A549 (cell line): ENCODE results near the gene LHCGR. TPM values are rescaled to one million over a fixed set of nuclear protein-coding genes. Genes with fewer than 3 reads are reported as not detected.
A peak's percentile ranks its signal among the peaks of the same experiment; 100 is the strongest.

ENCODE experiments used
- ATAC-seq, 2 experiments: fragments of 200-7000 bp in 1 of 2; fragments of >200 bp in 1 of 2; cut with Nextera tagmentation in 1 of 2; cut with Tn5 transposase in 1 of 2; 3 replicates each; pipeline versions ENCODE4 v1.8.0 to v1.9.1; 2018 to 2020; ENCODE audit warnings: mild to moderate bottlenecking in 1 of 2, moderate library complexity in 1 of 2
- CTCF ChIA-PET: fragments of 300-600 bp; sonication (Branson Sonifier 250); formaldehyde crosslinking; extraction: SDS; loops from one replicate; lab custom pipeline; 2021; ENCODE audit warnings: antibody characterized with exemption, inconsistent platforms; lab: Yijun Ruan, JAX
- POLR2A ChIA-PET: fragments of 350-600 bp; formaldehyde crosslinking; extraction: SDS; loops from one replicate; lab custom pipeline; 2021; ENCODE audit warnings: antibody characterized with exemption, inconsistent platforms; lab: Yijun Ruan, JAX
- DNase-seq, 2 experiments: peaks; one replicate each; pipeline versions ENCODE4 v3.0.0 to v3.0.0-alpha.2; 2011 to 2016; ENCODE audit warnings: low read depth in 1 of 2, low spot score in 1 of 2
- FAIRE-seq: peaks from 2 replicates; lab custom pipeline; 2011; peaks lifted over from hg19 to GRCh38; lab: Jason Lieb, UNC
- H3K27ac ChIP-seq, 2 experiments: fragments of >200 bp; sonication (Bioruptor Twin); formaldehyde crosslinking; 3 replicates each; pipeline ENCODE4 v1.5.1; 2016 to 2017
- H3K4me1 ChIP-seq: fragments of >200 bp; sonication (Bioruptor Twin); formaldehyde crosslinking; 3 replicates; pipeline ENCODE4 v1.6.1; 2016
- H3K4me2 ChIP-seq: fragments of >200 bp; sonication (Bioruptor Twin); formaldehyde crosslinking; 3 replicates; pipeline ENCODE4 v1.6.1; 2016
- H3K4me3 ChIP-seq: fragments of >200 bp; sonication (Bioruptor Twin); formaldehyde crosslinking; 3 replicates; pipeline ENCODE4 v1.5.1; 2016
- H3K9me3 ChIP-seq: fragments of >200 bp; sonication (Bioruptor Twin); formaldehyde crosslinking; 3 replicates; pipeline ENCODE4 v1.6.1; 2016
- CBX2 ChIP-seq: fragments of 200-600 bp; sonication (generic); IDR thresholded peaks from 2 replicates; pipeline ENCODE4 v1.6.1; 2016; ENCODE audit warnings: low read depth, mild to moderate bottlenecking, borderline replicate concordance
- CHD2 ChIP-seq: fragments of 150-350 bp; IDR thresholded peaks from 2 replicates; pipeline ENCODE4 v1.6.1; 2014; ENCODE audit warnings: low read length; ENCODE audit not compliant: partially characterized antibody
- EHMT2 ChIP-seq: fragments of 200-600 bp; sonication (generic); IDR thresholded peaks from 2 replicates; pipeline ENCODE4 v1.6.1; 2016; ENCODE audit warnings: antibody characterized with exemption, low read depth, mild to moderate bottlenecking, moderate library complexity
- ESRRA ChIP-seq: fragments of 150-350 bp; IDR thresholded peaks from 2 replicates; pipeline ENCODE4 v1.6.1; 2014; ENCODE audit warnings: mild to moderate bottlenecking, low read length, borderline replicate concordance
- FOXS1 ChIP-seq: fragments of 250-450 bp; sonication (Bioruptor Pico); IDR thresholded peaks from 2 replicates; pipeline ENCODE4 v1.5.0; 2020; ENCODE audit warnings: mild to moderate bottlenecking, moderate library complexity
- GATA3 ChIP-seq: IDR thresholded peaks from 2 replicates; pipeline ENCODE4 v1.6.1; 2012; ENCODE audit warnings: borderline replicate concordance
- HEYL ChIP-seq: fragments of 250-450 bp; sonication (Bioruptor Pico); IDR thresholded peaks from 2 replicates; pipeline ENCODE4 v1.8.0; 2021; ENCODE audit warnings: mild to moderate bottlenecking, moderate library complexity
- JUNB ChIP-seq: fragments of >200 bp; sonication (Bioruptor Twin); formaldehyde crosslinking; IDR thresholded peaks from 2 replicates; pipeline ENCODE4 v1.6.1; 2016
- KDM1A ChIP-seq: fragments of 200-600 bp; sonication (generic); IDR thresholded peaks from 2 replicates; pipeline ENCODE4 v1.6.1; 2016; ENCODE audit warnings: low read depth, mild to moderate bottlenecking
- MAFK ChIP-seq: fragments of 450-650 bp; IDR thresholded peaks from 2 replicates; pipeline ENCODE4 v1.6.1; 2014; ENCODE audit not compliant: partially characterized antibody
- PHF8 ChIP-seq: fragments of 200-600 bp; sonication (generic); IDR thresholded peaks from 2 replicates; pipeline ENCODE4 v1.6.1; 2016; ENCODE audit warnings: low read depth, mild to moderate bottlenecking, antibody characterized with exemption, moderate library complexity, borderline replicate concordance
- POLR2A ChIP-seq: IDR thresholded peaks from 2 replicates; pipeline ENCODE4 v1.6.1; 2012; ENCODE audit warnings: mild to moderate bottlenecking, low read length
- RAD21 ChIP-seq, 2 experiments: fragments of >200 bp in 1 of 2; sonication (Bioruptor Twin) in 1 of 2; formaldehyde crosslinking in 1 of 2; IDR thresholded peaks in 1 of 2; conservative IDR thresholded peaks in 1 of 2; 2 replicates in 1 of 2; 3 replicates in 1 of 2; pipeline ENCODE4 v1.6.1; 2012 to 2018; ENCODE audit warnings: inconsistent platforms in 1 of 2
- REST ChIP-seq: fragments of 200-600 bp; sonication (generic); IDR thresholded peaks from 2 replicates; pipeline ENCODE4 v1.6.1; 2016; ENCODE audit warnings: antibody characterized with exemption, mild to moderate bottlenecking, moderate library complexity
- RFX5 ChIP-seq: fragments of 450-650 bp; IDR thresholded peaks from 2 replicates; pipeline ENCODE4 v1.7.1; 2014; ENCODE audit warnings: antibody characterized with exemption, mild to moderate bottlenecking, moderate library complexity
- SREBF2 ChIP-seq: fragments of 450-650 bp; IDR thresholded peaks from 2 replicates; pipeline ENCODE4 v1.6.1; 2014; ENCODE audit warnings: mild to moderate bottlenecking, moderate library complexity
- ZC3H11A ChIP-seq: fragments of 450-650 bp; IDR thresholded peaks from 2 replicates; pipeline ENCODE4 v1.6.1; 2014; ENCODE audit warnings: antibody characterized with exemption, mild to moderate bottlenecking
- WGBS: methylation state at CpG from one replicate; pipeline ENCODE4 v1.1.6; 2017; ENCODE audit errors: missing lambda C conversion rate; 5-methylcytosine and 5-hydroxymethylcytosine counted together
- polyA plus RNA-seq, 4 experiments: library from polyadenylated mRNA; depleted of rRNA in 3 of 4; stranded (reverse); fragments of >200 nt; fragmentation: RNase III in 1 of 4; extraction: RNeasy Plus Mini Kit Qiagen cat#74134 plus additional on column Dnase treatment in 1 of 4; gene quantifications; 2 replicates in 3 of 4; 3 replicates in 1 of 4; pipeline ENCODE4 v1.2.3, GENCODE V29; 2011 to 2017
- TF ChIP-seq, protein P1 (sequence below): fragments of 450-650 bp; IDR thresholded peaks from 2 replicates; pipeline ENCODE4 v1.6.1; 2014; ENCODE audit warnings: antibody characterized with exemption
- TF ChIP-seq, protein P2 (sequence below): IDR thresholded peaks from 2 replicates; pipeline ENCODE4 v1.6.1; 2012
- TF ChIP-seq, protein P3 (sequence below): fragments of >200 bp; sonication (Bioruptor Twin); formaldehyde crosslinking; IDR thresholded peaks from 2 replicates; pipeline ENCODE4 v1.6.1; 2016
- TF ChIP-seq, protein P4 (sequence below): fragments of 250-450 bp; sonication (Bioruptor Pico); IDR thresholded peaks from 2 replicates; pipeline ENCODE4 v1.5.0; 2020; ENCODE audit warnings: low read depth, mild to moderate bottlenecking, moderate library complexity

LHCGR gene
- polyA plus RNA-seq, 2 of the 4 experiments (the other 2 are of a cell fraction), result not detected

DNA sequence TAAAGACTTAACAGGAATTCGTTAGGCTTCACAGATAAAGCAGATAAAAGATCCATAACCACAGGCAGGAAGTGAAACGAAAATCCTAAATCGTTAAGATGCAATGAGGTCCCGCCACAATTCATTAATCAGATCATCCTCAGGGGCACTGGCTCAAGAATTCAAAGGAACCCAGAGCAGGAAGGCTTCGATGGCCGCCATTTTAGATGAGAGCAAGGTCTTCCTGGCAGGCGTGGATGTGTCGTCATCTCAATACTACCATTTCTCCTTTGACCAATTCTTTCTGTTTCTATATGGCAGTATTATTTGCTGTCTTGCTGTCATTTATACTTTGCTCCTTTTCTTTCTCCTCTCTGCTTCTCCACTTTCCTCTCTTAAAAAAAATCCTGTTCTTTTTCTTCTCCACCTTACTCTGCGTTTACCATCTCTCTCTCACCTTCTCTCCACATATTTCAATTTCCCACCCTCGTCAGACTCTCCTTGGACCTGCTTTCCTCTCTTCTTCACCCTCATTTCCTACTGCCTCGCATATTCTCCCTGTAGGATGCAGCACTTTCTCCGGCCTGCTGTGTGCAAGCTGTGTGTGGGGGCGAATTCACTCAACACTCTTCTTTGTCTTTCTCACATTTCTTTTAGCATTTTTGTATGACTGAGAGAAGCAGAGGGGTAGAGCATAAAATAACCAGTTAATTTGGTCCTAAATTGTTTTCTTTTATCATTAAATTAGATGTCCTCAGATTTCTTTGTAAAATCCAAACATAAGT lies 35.1 kb upstream of the LHCGR start:
- no peak for DNase-seq
- no peak for TF ChIP-seq HEYL (CRISPR knock-in tag)
- no peak for TF ChIP-seq CHD2
- no peak for TF ChIP-seq JUNB
- no peak for TF ChIP-seq MAFK
- no peak for TF ChIP-seq SREBF2
- TF ChIP-seq, protein P1, sequence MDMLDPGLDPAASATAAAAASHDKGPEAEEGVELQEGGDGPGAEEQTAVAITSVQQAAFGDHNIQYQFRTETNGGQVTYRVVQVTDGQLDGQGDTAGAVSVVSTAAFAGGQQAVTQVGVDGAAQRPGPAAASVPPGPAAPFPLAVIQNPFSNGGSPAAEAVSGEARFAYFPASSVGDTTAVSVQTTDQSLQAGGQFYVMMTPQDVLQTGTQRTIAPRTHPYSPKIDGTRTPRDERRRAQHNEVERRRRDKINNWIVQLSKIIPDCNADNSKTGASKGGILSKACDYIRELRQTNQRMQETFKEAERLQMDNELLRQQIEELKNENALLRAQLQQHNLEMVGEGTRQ, result no peak
- TF ChIP-seq, protein P2, sequence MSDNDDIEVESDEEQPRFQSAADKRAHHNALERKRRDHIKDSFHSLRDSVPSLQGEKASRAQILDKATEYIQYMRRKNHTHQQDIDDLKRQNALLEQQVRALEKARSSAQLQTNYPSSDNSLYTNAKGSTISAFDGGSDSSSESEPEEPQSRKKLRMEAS, result no peak
- TF ChIP-seq, protein P3, sequence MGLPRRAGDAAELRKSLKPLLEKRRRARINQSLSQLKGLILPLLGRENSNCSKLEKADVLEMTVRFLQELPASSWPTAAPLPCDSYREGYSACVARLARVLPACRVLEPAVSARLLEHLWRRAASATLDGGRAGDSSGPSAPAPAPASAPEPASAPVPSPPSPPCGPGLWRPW, result no peak
- TF ChIP-seq KDM1A, result no peak
- TF ChIP-seq ESRRA, result no peak
- no peak for TF ChIP-seq RFX5
- no peak for TF ChIP-seq FOXS1
- TF ChIP-seq REST, result no peak
- TF ChIP-seq, protein P4, sequence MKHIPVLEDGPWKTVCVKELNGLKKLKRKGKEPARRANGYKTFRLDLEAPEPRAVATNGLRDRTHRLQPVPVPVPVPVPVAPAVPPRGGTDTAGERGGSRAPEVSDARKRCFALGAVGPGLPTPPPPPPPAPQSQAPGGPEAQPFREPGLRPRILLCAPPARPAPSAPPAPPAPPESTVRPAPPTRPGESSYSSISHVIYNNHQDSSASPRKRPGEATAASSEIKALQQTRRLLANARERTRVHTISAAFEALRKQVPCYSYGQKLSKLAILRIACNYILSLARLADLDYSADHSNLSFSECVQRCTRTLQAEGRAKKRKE, result no peak
- TF ChIP-seq ZC3H11A, result no peak
- TF ChIP-seq, all 56 proteins: peak for 0
- ChIA-PET CTCF (no interaction called here), POLR2A (no interaction called here)
- no peak overlapping the region for H3K27ac ChIP-seq
- ATAC-seq, result no peak
- no peaks in the 10 kb centered on the region for H3K9me3 ChIP-seq
- 17% methylated on average over 13 of the region's 13 CpGs for WGBS
- no peak for FAIRE-seq
- H3K4me1 ChIP-seq, result no peaks in the 10 kb centered on the region
- no peak overlapping the region for H3K4me2 ChIP-seq
- H3K4me3 ChIP-seq, result no peak overlapping the region

DNA sequence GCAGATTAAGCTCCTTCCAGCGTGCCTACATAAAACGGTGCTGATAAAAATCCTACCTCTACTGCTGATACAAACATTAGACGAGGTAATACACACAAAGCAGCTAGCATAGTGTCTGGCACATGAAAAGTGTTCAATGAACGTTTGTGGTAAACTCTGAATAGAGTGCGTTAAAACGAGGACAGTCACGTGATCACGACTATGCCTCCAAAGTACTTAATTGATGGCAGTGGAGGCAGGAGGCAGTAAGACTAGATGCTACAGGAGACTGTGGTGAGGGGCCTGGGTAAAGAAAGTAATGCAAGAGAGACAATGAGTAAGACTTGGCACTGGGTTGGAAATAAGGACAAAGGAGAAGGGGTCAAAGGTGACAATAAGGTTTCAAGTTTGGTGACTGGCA lies 32.1 kb upstream of the LHCGR start:
- DNase-seq, result no peak
- FAIRE-seq, result no peak
- Histone ChIP-seq H3K4me2 (no peak overlapping the region), H3K4me1 (no peaks in the 10 kb centered on the region), H3K27ac (no peak overlapping the region), H3K9me3 (no peaks in the 10 kb centered on the region), H3K4me3 (no peak overlapping the region)
- no peak for TF ChIP-seq RAD21 (conservative IDR thresholded peaks at IDR 0.05 in 1 of 2, IDR thresholded peaks at IDR 0.05 in 1 of 2)
- TF ChIP-seq PHF8, result no peak
- TF ChIP-seq, protein P1, result peak; percentile 50
- no peak for TF ChIP-seq CBX2
- TF ChIP-seq ESRRA, result no peak
- TF ChIP-seq GATA3, result no peak
- no peak for TF ChIP-seq POLR2A
- no peak for TF ChIP-seq EHMT2
- CTCF ChIA-PET, result interaction anchor here (1.7 kb wide), 1 partner anchor 16 kb away, joined by 4 read pairs; no protein-coding TSS in a partner anchor
- WGBS, result 15% methylated on average over 8 of the region's 8 CpGs
- POLR2A ChIA-PET, result no interaction called here
- no peak for ATAC-seq
